A549 treated with AZD9567 at 1 μM for 4 hours (cell line): ENCODE data around the gene WDR48. TPM values are rescaled to one million over a fixed set of nuclear protein-coding genes. Genes with fewer than 3 reads are reported as not detected.

Experiments
- total RNA-seq: library from RNA; stranded (reverse); fragments of 200-300 nt; extraction: Qiagen RNA extraction; gene quantifications from 5 replicates; pipeline ENCODE4 v1.2.3, GENCODE V29; 2022; ENCODE audit not compliant: insufficient read depth

Gene WDR48
- 17.0 to 20.9 TPM (median 20.4 TPM) in 5 replicates for total RNA-seq

GRCh38 chr3:39051649-39052561 lies at the start of gene WDR48, which contains the start of gene SCN11A:
Gene WDR48 (plus strand): TSS chr3:39052016. CDS start chr3:39052026, 10 bp downstream.
Gene SCN11A (minus strand): TSS chr3:39051944. CDS start chr3:38950362, 101,582 bp downstream.

DNA sequence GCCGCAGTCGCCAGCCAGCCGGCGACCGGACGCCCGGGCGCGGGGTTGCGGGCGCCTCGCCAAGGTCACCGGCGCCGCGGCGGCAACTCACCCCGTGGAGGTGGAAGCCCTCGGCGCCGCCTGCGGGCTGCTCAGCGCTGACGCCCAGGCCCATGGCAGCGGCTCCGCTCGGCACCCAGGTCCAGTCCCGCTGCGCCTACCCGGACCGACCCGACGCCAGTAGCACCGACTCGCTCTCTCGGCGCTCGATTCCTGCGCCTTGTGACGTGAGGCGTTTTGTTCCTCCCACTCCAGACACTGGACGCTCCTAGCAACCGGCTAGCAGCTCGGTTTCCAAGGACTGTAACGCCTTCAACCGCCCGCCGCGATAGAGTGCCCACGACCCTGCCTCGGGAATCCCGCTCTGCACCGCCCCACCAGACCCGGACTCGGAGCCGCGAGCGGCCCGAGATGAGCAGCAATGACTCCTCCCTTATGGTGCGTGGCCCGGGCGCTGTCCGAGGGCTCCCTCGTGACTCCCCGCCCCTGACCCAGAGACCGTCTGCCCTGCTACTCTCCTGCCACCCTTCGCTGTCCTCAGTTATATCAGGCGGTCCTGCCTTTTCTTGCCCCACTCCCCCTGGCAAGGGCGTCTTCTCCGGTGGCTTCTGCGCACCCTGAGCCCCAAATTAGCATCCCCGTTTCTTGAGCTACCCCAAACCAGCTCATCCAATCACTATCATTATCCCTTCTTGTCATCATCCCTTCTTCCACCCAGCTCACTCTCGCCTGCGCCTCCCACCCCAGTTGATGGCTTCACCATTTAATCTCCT lies 55.8 kb downstream of the WDR48 start, which contains the start of the genes GORASP1 and TTC21A:
GORASP1 (minus strand) TSS at position 240 of the 812 bp plus-strand sequence; CDS start at position 154, 86 bp downstream.
TTC21A (plus strand) TSS at position 293 of the 812 bp plus-strand sequence; CDS start at position 451, 158 bp downstream.

Other genes with a start within 250 kb of the WDR48 start
- 0.01 TPM in 1 of 5 replicates, not detected in the others for gene SCN10A, start 235.8 kb upstream of the WDR48 start, total RNA-seq
- gene SCN11A, start 72 bp upstream of the WDR48 start, total RNA-seq = not detected in 5 replicates
- 19.3 to 35.7 TPM (median 32.2 TPM) in 5 replicates for gene GORASP1, start 55.6 kb downstream of the WDR48 start, total RNA-seq
- 2.1 to 5.2 TPM (median 2.5 TPM) in 5 replicates for gene TTC21A, start 55.7 kb downstream of the WDR48 start, total RNA-seq
- 16.3 to 20.7 TPM (median 18.2 TPM) in 5 replicates for gene CSRNP1, start 101.6 kb downstream of the WDR48 start, total RNA-seq
- gene XIRP1, start 140.6 kb downstream of the WDR48 start, total RNA-seq = 0.09 to 0.21 TPM (median 0.11 TPM) in 4 of 5 replicates, not detected in the other
- 0.05 to 0.06 TPM (median 0.06 TPM) in 3 of 5 replicates, not detected in the others for gene CX3CR1, start 228.0 kb downstream of the WDR48 start, total RNA-seq